H1 (cell line): Measurements from ENCODE around the gene USP10.

ENCODE experiments used
- BCL11A ChIP-seq, 2 experiments: IDR thresholded peaks; one replicate each; pipeline ENCODE4 v1.6.1; 2011; ENCODE audit warnings: low read depth in 2 of 2, low read length in 2 of 2, mild to moderate bottlenecking in 2 of 2
- CTCF ChIP-seq, 3 experiments: IDR thresholded peaks; 1 replicate in 2 of 3; 2 replicates in 1 of 3; pipeline versions ENCODE4 v1.5.1 to v1.6.1; 2011; ENCODE audit warnings: low read length in 3 of 3, mild to moderate bottlenecking in 3 of 3, inconsistent platforms in 2 of 3, low read depth in 1 of 3, moderate library complexity in 1 of 3; ENCODE audit not compliant: insufficient read depth in 1 of 3; ENCODE audit errors: control extremely low read depth in 1 of 3
- EP300 ChIP-seq, 2 experiments: IDR thresholded peaks; 1 replicate in 1 of 2; 2 replicates in 1 of 2; pipeline ENCODE4 v1.6.1; 2011 to 2012; ENCODE audit warnings: low read depth in 2 of 2, low read length in 2 of 2, mild to moderate bottlenecking in 2 of 2, borderline replicate concordance in 1 of 2, inconsistent platforms in 1 of 2, moderate library complexity in 1 of 2
- JUND ChIP-seq: IDR thresholded peaks from 2 replicates; pipeline ENCODE4 v1.6.1; 2011; ENCODE audit warnings: mild to moderate bottlenecking, improper control_type of control experiment, low read length
- KDM5A ChIP-seq: fragments of 200-600 bp; IDR thresholded peaks from 2 replicates; pipeline ENCODE4 v1.7.1; 2012; ENCODE audit warnings: mild to moderate bottlenecking, low read length, inconsistent platforms, mixed read lengths
- MAX ChIP-seq: IDR thresholded peaks from 2 replicates; pipeline ENCODE4 v1.6.1; 2012; ENCODE audit warnings: inconsistent platforms
- POLR2A ChIP-seq, 2 experiments: IDR thresholded peaks; 1 replicate in 1 of 2; 2 replicates in 1 of 2; pipeline ENCODE4 v1.6.1; 2011; ENCODE audit warnings: low read depth in 2 of 2, low read length in 2 of 2, mild to moderate bottlenecking in 2 of 2; ENCODE audit errors: control extremely low read depth in 1 of 2
- SP1 ChIP-seq: IDR thresholded peaks from 2 replicates; pipeline ENCODE4 v1.6.1; 2011; ENCODE audit warnings: low read depth, low read length
- SRF ChIP-seq: IDR thresholded peaks from 2 replicates; pipeline ENCODE4 v1.6.1; 2011; ENCODE audit warnings: mild to moderate bottlenecking, low read depth, low read length, moderate library complexity
- TCF12 ChIP-seq: IDR thresholded peaks from 2 replicates; pipeline ENCODE4 v1.6.1; 2011; ENCODE audit warnings: low read depth, mild to moderate bottlenecking, low read length
- TEAD4 ChIP-seq: IDR thresholded peaks from 2 replicates; pipeline ENCODE4 v1.6.1; 2012; ENCODE audit warnings: low read depth, low read length, inconsistent platforms, mixed read lengths
- ZNF274 ChIP-seq: IDR thresholded peaks from 2 replicates; pipeline ENCODE4 v1.7.0; 2012; ENCODE audit warnings: low read length, borderline replicate concordance; ENCODE audit errors: extremely low read depth

- TF ChIP-seq MAX (no peak), SRF (no peak), EP300 (IDR thresholded peaks at IDR 0.05; ENCODE audit: borderline replicate concordance in 1 of 2, low read depth in 2 of 2, low read length in 2 of 2) (no peak), CTCF (IDR thresholded peaks at IDR 0.05; ENCODE audit: control extremely low read depth in 1 of 3, insufficient read depth in 1 of 3, low read depth in 1 of 3, low read length in 3 of 3) (no peak), KDM5A (no peak), TCF12 (no peak), POLR2A (IDR thresholded peaks at IDR 0.05; ENCODE audit: control extremely low read depth in 1 of 2, low read depth in 2 of 2, low read length in 2 of 2) (no peak), ZNF274 (no peak), SP1 (no peak), JUND (no peak), TEAD4 (no peak), BCL11A (IDR thresholded peaks at IDR 0.05; ENCODE audit: low read depth in 2 of 2, low read length in 2 of 2) (no peak)
Observed at GRCh38 chr16:84662471-84662870, 37.3 kb upstream of the USP10 start.
